ENCODE results near the gene MEMO1. TPM values are rescaled to one million over a fixed set of nuclear protein-coding genes. Genes with fewer than 3 reads are reported as not detected.

The MEMO1 gene
- total RNA-seq, 1 experiment from 2014 or later, result 44.7 TPM

- Histone ChIP-seq H3K36me3 (ENCODE audit: control insufficient read depth in 1 of 2, insufficient read depth in 2 of 2, low read length in 2 of 2) (peaks cover 2 to 4% of the 10 kb centered on the region in 2 experiments; a peak in 1 of 4 replicates), H3K9me3 (ENCODE audit: control insufficient read depth in 1 of 2, insufficient read depth in 1 of 2, low read depth in 1 of 2, low read length in 2 of 2) (no peaks in the 10 kb centered on the region), H3K27ac (ENCODE audit: low read depth, low read length) (no peak overlapping the region), H3K9me2 (ENCODE audit: insufficient read depth) (no peaks in the 10 kb centered on the region), H3K4me1 (ENCODE audit: control insufficient read depth in 1 of 2, insufficient read depth in 2 of 2, low read length in 2 of 2) (no peaks in the 10 kb centered on the region), H3K4me3 (replicated peaks in 1 of 2; ENCODE audit: low read depth in 1 of 2, low read length in 2 of 2) (no peak overlapping the region), H2AFZ (ENCODE audit: low read depth, low read length, poor library complexity, severe bottlenecking) (no peak overlapping the region), H3K9ac (ENCODE audit: low read length) (no peak overlapping the region), H3K27me3 (ENCODE audit: insufficient read depth, low read length) (no peaks in the 10 kb centered on the region), H3K4me2 (ENCODE audit: low read length) (no peak overlapping the region), H3K79me2 (ENCODE audit: insufficient read depth, low read length) (peaks cover 62% of the 10 kb centered on the region), H4K20me1 (ENCODE audit: insufficient read depth) (no peaks in the 10 kb centered on the region)
- POLR2A ChIA-PET, result no interaction called here
- BruUV-seq (replicated peaks), result no TSS peak
- TF ChIP-seq POLR2AphosphoS5 (IDR thresholded peaks at IDR 0.05; ENCODE audit: low read depth, low read length), result no peak
- TF ChIP-seq YY1 (IDR thresholded peaks at IDR 0.05; ENCODE audit: extremely low read depth, insufficient replicate concordance, low read depth, low read length), result no peak
- TF ChIP-seq ELF1 (IDR thresholded peaks at IDR 0.05; ENCODE audit: borderline replicate concordance, low read depth), result no peak
- RAD21 ChIA-PET (ENCODE audit: low non-redundant PET in 1 of 2, low total read pairs in 2 of 2, uncharacterized antibody in 2 of 2, unreplicated experiment in 2 of 2), result no interaction called here
- DNase-seq (ENCODE audit: low read depth, low spot score) (no peak), ATAC-seq (no peak)
- CTCF ChIA-PET, result no interaction called here
- intact Hi-C loops (cut with micrococcal nuclease), result no loop called here
Measured at GRCh38 chr2:31940920-31941319, 69.9 kb downstream of the MEMO1 start.

- DNase-seq (ENCODE audit: low read depth, low spot score) (no peak), ATAC-seq (no peak)
- Histone ChIP-seq H3K4me2 (ENCODE audit: low read length) (no peak overlapping the region), H4K20me1 (ENCODE audit: insufficient read depth) (no peaks in the 10 kb centered on the region), H3K79me2 (ENCODE audit: insufficient read depth, low read length) (peaks cover 59% of the 10 kb centered on the region), H3K4me3 (replicated peaks in 1 of 2; ENCODE audit: low read depth in 1 of 2, low read length in 2 of 2) (no peak overlapping the region), H3K27me3 (ENCODE audit: insufficient read depth, low read length) (no peaks in the 10 kb centered on the region), H3K9me3 (ENCODE audit: control insufficient read depth in 1 of 2, insufficient read depth in 1 of 2, low read depth in 1 of 2, low read length in 2 of 2) (no peaks in the 10 kb centered on the region), H3K27ac (ENCODE audit: low read depth, low read length) (no peak overlapping the region), H2AFZ (ENCODE audit: low read depth, low read length, poor library complexity, severe bottlenecking) (no peak overlapping the region), H3K4me1 (ENCODE audit: control insufficient read depth in 1 of 2, insufficient read depth in 2 of 2, low read length in 2 of 2) (no peaks in the 10 kb centered on the region), H3K9me2 (ENCODE audit: insufficient read depth) (no peaks in the 10 kb centered on the region), H3K9ac (ENCODE audit: low read length) (no peak overlapping the region), H3K36me3 (ENCODE audit: control insufficient read depth in 1 of 2, insufficient read depth in 2 of 2, low read length in 2 of 2) (peaks cover 2 to 4% of the 10 kb centered on the region in 2 experiments; a peak in 1 of 4 replicates)
- intact Hi-C loops (cut with micrococcal nuclease), result no loop called here
- POLR2A ChIA-PET, result no interaction called here
- TF ChIP-seq POLR2AphosphoS5 (IDR thresholded peaks at IDR 0.05; ENCODE audit: low read depth, low read length), result no peak
- TF ChIP-seq ELF1 (IDR thresholded peaks at IDR 0.05; ENCODE audit: borderline replicate concordance, low read depth), result no peak
- TF ChIP-seq SRF (IDR thresholded peaks at IDR 0.05; ENCODE audit: low read depth), result no peak
- no peak for TF ChIP-seq TCF7L2 (IDR thresholded peaks at IDR 0.05; ENCODE audit: borderline replicate concordance, extremely low read depth, insufficient read depth, insufficient read length)
- TF ChIP-seq SIN3A (IDR thresholded peaks at IDR 0.05; ENCODE audit: low read depth), result no peak
- no peak for TF ChIP-seq ZFX (IDR thresholded peaks at IDR 0.05)
- no peak for TF ChIP-seq REST (IDR thresholded peaks at IDR 0.05; ENCODE audit: low read depth)
- no peak for TF ChIP-seq EZH2 (IDR thresholded peaks at IDR 0.05)
- TF ChIP-seq EGR1 (IDR thresholded peaks at IDR 0.05; ENCODE audit: low read depth), result no peak
- TF ChIP-seq, protein P1, sequence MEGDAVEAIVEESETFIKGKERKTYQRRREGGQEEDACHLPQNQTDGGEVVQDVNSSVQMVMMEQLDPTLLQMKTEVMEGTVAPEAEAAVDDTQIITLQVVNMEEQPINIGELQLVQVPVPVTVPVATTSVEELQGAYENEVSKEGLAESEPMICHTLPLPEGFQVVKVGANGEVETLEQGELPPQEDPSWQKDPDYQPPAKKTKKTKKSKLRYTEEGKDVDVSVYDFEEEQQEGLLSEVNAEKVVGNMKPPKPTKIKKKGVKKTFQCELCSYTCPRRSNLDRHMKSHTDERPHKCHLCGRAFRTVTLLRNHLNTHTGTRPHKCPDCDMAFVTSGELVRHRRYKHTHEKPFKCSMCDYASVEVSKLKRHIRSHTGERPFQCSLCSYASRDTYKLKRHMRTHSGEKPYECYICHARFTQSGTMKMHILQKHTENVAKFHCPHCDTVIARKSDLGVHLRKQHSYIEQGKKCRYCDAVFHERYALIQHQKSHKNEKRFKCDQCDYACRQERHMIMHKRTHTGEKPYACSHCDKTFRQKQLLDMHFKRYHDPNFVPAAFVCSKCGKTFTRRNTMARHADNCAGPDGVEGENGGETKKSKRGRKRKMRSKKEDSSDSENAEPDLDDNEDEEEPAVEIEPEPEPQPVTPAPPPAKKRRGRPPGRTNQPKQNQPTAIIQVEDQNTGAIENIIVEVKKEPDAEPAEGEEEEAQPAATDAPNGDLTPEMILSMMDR (IDR thresholded peaks at IDR 0.05 in 2 of 3, conservative IDR thresholded peaks at IDR 0.05 in 1 of 3; ENCODE audit: borderline replicate concordance in 1 of 3, insufficient read depth in 1 of 3, low read depth in 2 of 3, low read length in 2 of 3), result no peak
- TF ChIP-seq CEBPB (IDR thresholded peaks at IDR 0.05; ENCODE audit: low read depth), result no peak
- CTCF ChIA-PET, result no interaction called here
- BruUV-seq (replicated peaks), result no TSS peak
- RAD21 ChIA-PET (ENCODE audit: low non-redundant PET in 1 of 2, low total read pairs in 2 of 2, uncharacterized antibody in 2 of 2, unreplicated experiment in 2 of 2), result no interaction called here
Measured at GRCh38 chr2:31937741-31938140, 73.1 kb downstream of the MEMO1 start.

Data from HCT116 (cell line).